Stimulated activated CD4-positive, alpha-beta T cell treated with anti-CD3 and anti-CD28 coated beads, Interleukin-2, amount 100 ng/mL, for 4 hours (primary cell): ENCODE data around the gene ALDH7A1.

Experiments
- DNase-seq: peaks from one replicate; pipeline ENCODE4 v3.0.0-alpha.2; 2020; ENCODE audit warnings: low read depth

Gene ALDH7A1

GRCh38 chr5:126508962-126509279, 86.1 kb downstream of the ALDH7A1 start:
- DNase-seq: no peak

- no peak for DNase-seq
Observed at GRCh38 chr5:126508251-126508961, 86.6 kb downstream of the ALDH7A1 start.

GRCh38 chr5:126506079-126506478, 88.9 kb downstream of the ALDH7A1 start:
- DNase-seq: no peak

DNA sequence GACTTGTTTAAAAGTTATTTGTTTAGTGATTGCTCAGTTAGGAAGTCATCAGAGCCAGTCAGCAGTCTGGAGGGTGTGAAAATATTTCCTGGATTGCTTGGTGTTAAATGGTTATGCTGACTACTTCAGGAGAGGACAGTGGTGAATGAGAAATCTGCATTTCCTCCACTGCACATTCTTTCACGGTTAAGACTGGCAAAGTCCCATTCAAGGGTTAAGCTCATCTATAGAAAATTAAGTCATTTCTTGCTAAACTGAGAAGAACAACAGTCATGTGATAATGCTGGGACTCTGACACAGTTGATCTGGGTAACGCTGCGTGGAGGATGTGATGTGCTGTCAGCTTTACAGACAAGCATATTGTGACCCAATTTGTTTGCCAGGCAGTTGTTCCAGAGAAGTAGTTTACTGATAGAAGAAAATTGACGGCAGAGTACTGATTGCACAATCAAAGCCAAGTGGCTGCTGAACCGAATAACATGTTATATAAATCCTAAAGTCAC, 91.4 kb downstream of the ALDH7A1 start:
- DNase-seq: no peak

DNA sequence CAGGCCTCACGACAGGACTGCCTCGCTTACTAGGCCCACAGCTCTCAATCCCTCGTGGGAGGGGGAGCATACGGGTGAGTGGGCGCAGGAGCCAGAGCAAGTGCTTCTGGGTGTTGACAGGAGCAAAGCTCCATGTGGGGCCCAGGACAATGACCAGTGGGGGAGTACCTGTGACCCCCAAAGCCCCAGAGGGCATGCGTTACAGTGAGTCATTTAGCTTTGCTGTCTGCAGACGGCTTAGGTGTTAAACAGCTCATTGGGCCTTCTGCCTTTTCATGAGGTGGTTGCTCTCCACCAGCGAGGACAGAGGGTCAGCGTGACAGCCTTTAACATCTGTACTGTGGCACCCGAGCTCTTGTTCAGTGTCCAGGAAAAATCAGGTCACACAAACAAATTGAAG, 93.6 kb downstream of the ALDH7A1 start:
- no peak for DNase-seq

- no peak for DNase-seq
Observed at GRCh38 chr5:126499853-126500342, 95.1 kb downstream of the ALDH7A1 start.

DNA sequence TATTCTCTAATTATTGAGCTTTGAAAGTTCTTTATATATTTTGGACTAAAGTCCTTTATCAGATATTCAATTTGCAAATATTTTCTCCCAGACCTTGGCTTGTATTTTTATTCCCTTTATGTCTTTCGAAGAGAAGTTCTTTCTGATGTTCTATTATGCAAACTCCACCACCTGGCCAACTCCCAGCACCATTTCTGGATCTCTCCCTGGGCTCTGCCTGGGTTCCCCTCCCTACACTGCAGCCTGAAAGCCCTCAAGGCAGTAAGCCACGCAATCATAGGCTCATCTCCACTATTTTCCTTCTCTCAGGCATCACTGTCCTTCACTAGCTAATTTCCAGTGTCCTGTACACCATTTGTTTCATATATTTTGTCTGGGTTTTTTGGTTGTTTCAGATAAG, 95.7 kb downstream of the ALDH7A1 start:
- DNase-seq: no peak

DNA sequence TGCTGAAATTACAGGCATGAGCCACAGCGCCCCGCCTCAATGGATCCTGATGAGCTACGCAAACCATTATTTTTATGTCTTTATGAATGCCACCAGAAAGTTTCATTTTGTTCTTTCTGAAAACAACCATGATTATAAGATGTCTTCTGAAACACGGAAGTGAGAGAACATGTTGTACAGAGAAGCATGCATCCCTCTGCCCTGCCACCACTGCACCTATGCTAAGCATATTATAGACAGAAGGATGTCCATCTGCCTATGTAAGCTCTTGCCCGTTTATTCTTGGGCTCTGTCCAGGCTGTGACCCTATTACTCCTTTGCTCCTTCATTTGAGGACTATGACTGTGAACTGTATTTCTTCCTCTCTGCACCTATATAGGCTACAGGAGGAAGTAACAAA, 97.5 kb downstream of the ALDH7A1 start:
- no peak for DNase-seq

DNA sequence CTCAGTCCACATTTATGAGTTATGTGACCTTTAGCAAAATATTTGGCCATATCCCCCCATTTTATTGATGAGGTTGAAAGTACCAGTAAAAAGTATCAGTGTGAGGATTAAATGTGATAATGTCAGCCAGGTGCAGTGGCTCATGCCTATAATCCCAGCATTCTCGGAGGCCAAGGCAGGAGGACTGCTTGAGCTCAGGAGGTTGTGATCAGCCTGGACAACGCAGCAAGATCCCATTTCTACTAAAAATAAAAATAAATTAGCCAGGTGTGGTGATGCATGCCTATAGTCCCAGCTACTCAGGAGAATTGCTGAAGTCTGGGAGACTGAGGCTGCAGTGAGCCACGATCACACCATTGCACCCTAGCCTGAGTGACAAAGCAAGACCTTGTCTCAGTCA, 100.6 kb downstream of the ALDH7A1 start:
- no peak for DNase-seq

- DNase-seq: no peak
Observed at GRCh38 chr5:126492939-126493338, 102.1 kb downstream of the ALDH7A1 start.

- no peak for DNase-seq
Observed at GRCh38 chr5:126490167-126490940, 104.7 kb downstream of the ALDH7A1 start.

- no peak for DNase-seq
Observed at GRCh38 chr5:126488443-126489065, 106.5 kb downstream of the ALDH7A1 start.

- no peak for DNase-seq
Observed at GRCh38 chr5:126487596-126487995, 107.4 kb downstream of the ALDH7A1 start.

GRCh38 chr5:126486332-126486731, 108.7 kb downstream of the ALDH7A1 start:
- no peak for DNase-seq

- DNase-seq: no peak
Observed at GRCh38 chr5:126484253-126484652, 110.8 kb downstream of the ALDH7A1 start.

DNA sequence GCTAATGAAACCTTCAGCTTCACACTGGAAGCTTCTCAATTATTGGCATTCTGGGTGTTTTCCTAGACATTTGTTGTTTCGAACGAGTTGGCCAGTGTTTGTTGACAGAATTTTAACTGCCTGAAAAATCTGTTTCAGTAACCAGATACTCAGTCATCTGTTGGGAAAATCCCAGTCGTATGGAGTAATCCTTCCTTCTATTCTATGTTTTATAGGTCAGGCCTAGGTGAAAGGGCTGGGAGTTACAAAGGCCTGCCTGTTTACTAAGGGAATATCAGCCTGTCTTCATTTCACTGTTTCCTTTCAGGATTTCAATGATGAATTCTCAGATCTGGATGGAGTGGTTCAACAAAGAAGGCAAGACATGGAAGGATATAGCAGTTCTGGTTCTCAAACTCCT, 111.9 kb downstream of the ALDH7A1 start:
- DNase-seq: no peak

- DNase-seq: no peak
Observed at GRCh38 chr5:126482591-126482990, 112.4 kb downstream of the ALDH7A1 start.

DNA sequence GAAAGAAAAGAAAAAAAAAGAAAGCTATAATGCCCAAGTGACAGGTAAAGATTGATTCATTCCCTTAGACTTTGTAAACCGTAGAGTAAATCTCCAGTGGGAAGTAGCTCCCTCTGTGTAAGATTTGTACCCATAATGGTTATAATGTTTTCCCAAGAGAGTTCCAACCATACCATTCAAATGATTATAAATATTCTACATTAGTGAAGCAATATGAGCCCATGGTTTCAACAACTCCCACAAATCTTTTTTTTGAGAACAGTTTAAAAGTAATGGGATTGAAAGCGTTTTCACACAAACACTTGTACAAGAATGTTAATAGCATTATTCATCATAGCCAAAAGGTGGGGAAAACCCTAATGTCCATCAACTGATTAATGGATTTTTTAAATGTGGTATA, 113.8 kb downstream of the ALDH7A1 start:
- no peak for DNase-seq
